K562 (cell line): ENCODE data around the gene CD4. TPM values are rescaled to one million over a fixed set of nuclear protein-coding genes. Genes with fewer than 3 reads are reported as not detected.

Experiments
- ATAC-seq: fragments of 200-7000 bp; cut with Tn5 transposase; 3 replicates; pipeline ENCODE4 v1.9.1; 2020; ENCODE audit warnings: moderate library complexity
- BruUV-seq: library from RNA; stranded (reverse); fragments of 400-500 nt; replicated peaks from 2 replicates; lab custom pipeline; 2021; lab: Mats Ljungman, UMichigan
- CTCF ChIA-PET: fragments of 300-600 bp; formaldehyde crosslinking; extraction: SDS; loops from one replicate; lab custom pipeline; 2021; ENCODE audit warnings: low intra/inter-chr PET ratio; lab: Yijun Ruan, JAX
- POLR2A ChIA-PET: fragments of 300-600, 350-650 bp; sonication (Branson Sonifier 250); formaldehyde crosslinking; extraction: SDS; loops from one replicate; lab custom pipeline; 2021; ENCODE audit warnings: antibody characterized with exemption, inconsistent platforms; lab: Yijun Ruan, JAX
- DNase-seq, 4 experiments: peaks; one replicate each; pipeline versions ENCODE4 v3.0.0 to v3.0.0-alpha.2; 2011 to 2018; ENCODE audit warnings: low spot score in 3 of 4, mixed read lengths in 3 of 4; ENCODE audit errors: extremely low read depth in 1 of 4
- FAIRE-seq: peaks from 2 replicates; lab custom pipeline; 2011; peaks lifted over from hg19 to GRCh38; lab: Jason Lieb, UNC
- H2AFZ ChIP-seq: 2 replicates; pipeline ENCODE4 v1.6.0; 2011; ENCODE audit warnings: low read depth, low read length, control low read depth, inconsistent platforms
- H3K27ac ChIP-seq: fragments of 200-600 bp; 3 replicates; pipeline ENCODE4 v1.8.0; 2011; ENCODE audit warnings: low read depth, mild to moderate bottlenecking, control low read depth, inconsistent platforms, low read length, moderate library complexity, mixed read lengths; ENCODE audit errors: extremely low read depth
- H3K27me3 ChIP-seq, 2 experiments: fragments of 300-600 bp in 1 of 2; 2 replicates in 1 of 2; 3 replicates in 1 of 2; pipeline versions ENCODE4 v1.6.0 to v1.8.0; 2011; ENCODE audit warnings: inconsistent platforms in 2 of 2, low read length in 2 of 2, mild to moderate bottlenecking in 1 of 2, mixed read lengths in 1 of 2, moderate library complexity in 1 of 2; ENCODE audit not compliant: control insufficient read depth in 2 of 2, insufficient read depth in 2 of 2
- H3K36me3 ChIP-seq: fragments of 300-600 bp; 3 replicates; pipeline ENCODE4 v1.8.0; 2011; ENCODE audit warnings: mild to moderate bottlenecking, low read length, inconsistent platforms; ENCODE audit not compliant: control insufficient read depth, insufficient read depth
- H3K4me1 ChIP-seq, 2 experiments: fragments of 200-600 bp in 1 of 2; replicated peaks in 1 of 2; 2 replicates in 1 of 2; 3 replicates in 1 of 2; pipeline versions ENCODE4 v1.5.1 to v1.8.0; 2011; ENCODE audit warnings: inconsistent platforms in 2 of 2, low read length in 2 of 2, mild to moderate bottlenecking in 1 of 2, mixed read lengths in 1 of 2, moderate library complexity in 1 of 2; ENCODE audit not compliant: control insufficient read depth in 2 of 2, insufficient read depth in 2 of 2
- H3K4me2 ChIP-seq: 2 replicates; pipeline ENCODE4 v1.6.1; 2011; ENCODE audit warnings: low read length, control low read depth, inconsistent platforms, mixed read lengths; ENCODE audit not compliant: insufficient read depth
- H3K4me3 ChIP-seq: fragments of 200-600 bp; sonication (generic), shearing (Covaris generic); 2 replicates; pipeline ENCODE4 v1.5.1; 2016; ENCODE audit warnings: control low read depth, inconsistent platforms
- H3K79me2 ChIP-seq: fragments of 200-600 bp; 3 replicates; pipeline ENCODE4 v1.8.0; 2011; ENCODE audit warnings: low read length, inconsistent platforms; ENCODE audit not compliant: control insufficient read depth, insufficient read depth
- H3K9ac ChIP-seq, 2 experiments: 2 replicates each; pipeline versions ENCODE4 v1.6.0 to v1.6.1; 2011; ENCODE audit warnings: low read depth in 2 of 2, low read length in 2 of 2, control low read depth in 1 of 2, inconsistent platforms in 1 of 2, mild to moderate bottlenecking in 1 of 2, mixed read lengths in 1 of 2; ENCODE audit not compliant: insufficient read depth in 1 of 2
- H3K9me1 ChIP-seq: one replicate; pipeline ENCODE4 v1.6.0; 2011; ENCODE audit warnings: inconsistent platforms, mild to moderate bottlenecking, low read length, moderate library complexity; ENCODE audit not compliant: control insufficient read depth, insufficient read depth
- H3K9me3 ChIP-seq: replicated peaks from 2 replicates; pipeline ENCODE4 v1.5.1; 2011; ENCODE audit warnings: low read depth, low read length, inconsistent platforms; ENCODE audit not compliant: control insufficient read depth, insufficient read depth
- H4K20me1 ChIP-seq: replicated peaks from 2 replicates; pipeline ENCODE4 v1.6.1; 2011; ENCODE audit warnings: low read length, inconsistent platforms, mixed read lengths; ENCODE audit not compliant: control insufficient read depth, insufficient read depth
- ARID1B ChIP-seq: fragments of 450-650 bp; IDR thresholded peaks from 2 replicates; pipeline ENCODE4 v1.6.1; 2016; ENCODE audit warnings: antibody characterized with exemption, mild to moderate bottlenecking, inconsistent platforms
- BCL6 ChIP-seq: fragments of 250-450 bp; sonication (Bioruptor Pico); IDR thresholded peaks from 2 replicates; pipeline ENCODE4 v1.4.0; 2020
- CBFA2T2 ChIP-seq: fragments of 450-650 bp; conservative IDR thresholded peaks from 2 replicates; pipeline ENCODE4 v1.6.1; 2017; ENCODE audit warnings: mild to moderate bottlenecking
- ERF ChIP-seq: fragments of 450-650 bp; formaldehyde crosslinking; IDR thresholded peaks from 2 replicates; pipeline ENCODE4 v1.4.0; 2020; ENCODE audit warnings: mild to moderate bottlenecking, mixed read lengths
- MITF ChIP-seq: IDR thresholded peaks from 2 replicates; pipeline ENCODE4 v1.6.1; 2014; ENCODE audit warnings: antibody characterized with exemption
- NCOA4 ChIP-seq: fragments of 450-650 bp; IDR thresholded peaks from 2 replicates; pipeline ENCODE4 v1.6.1; 2018; ENCODE audit warnings: mild to moderate bottlenecking; ENCODE audit not compliant: partially characterized antibody
- ZNF124 ChIP-seq: sonication (generic); formaldehyde crosslinking; IDR thresholded peaks from 2 replicates; pipeline ENCODE4 v1.8.1; 2022; ENCODE audit warnings: missing genetic modification reagents
- ZNF592 ChIP-seq: fragments of 450-650 bp; IDR thresholded peaks from 2 replicates; pipeline ENCODE4 v1.6.1; 2017; ENCODE audit warnings: antibody characterized with exemption, mild to moderate bottlenecking
- WGBS: fragments of 100-300 bp; shearing (Covaris generic); methylation state at CpG from one replicate; pipeline ENCODE4 v1.1.6; 2016; ENCODE audit warnings: low coverage, mixed read lengths; ENCODE audit not compliant: insufficient coverage; ENCODE audit errors: missing lambda C conversion rate; 5-methylcytosine and 5-hydroxymethylcytosine counted together
- in situ Hi-C: fragments of 300-500 bp; cut with MboI; formaldehyde crosslinking; loops from 4 replicates; pipeline ENCODE4 v1.15.0; 2018; ENCODE audit warnings: inconsistent platforms, mixed read lengths
- intact Hi-C: fragments of 100-400 bp; cut with micrococcal nuclease; formaldehyde crosslinking; loops from 2 replicates; pipeline ENCODE4 v1.14.2; 2022
- polyA plus RNA-seq, 8 experiments: library from polyadenylated mRNA; depleted of rRNA in 4 of 8; stranded (reverse) in 5 of 8; unstranded in 3 of 8; fragments of >200 nt; fragmentation: Nextera tagmentation in 2 of 8; fragmentation: Illumina TruSeq in 1 of 8; extraction: Ambion mirVana in 2 of 8; extraction: Trizol in 1 of 8; gene quantifications; 2 replicates each; pipeline versions ENCODE4 v1.2.1 to v1.2.3, GENCODE V29; 2011 to 2014; ENCODE audit warnings: inconsistent platforms in 1 of 8, missing spikeins in 1 of 8
- total RNA-seq, 7 experiments: library from RNA; depleted of rRNA in 6 of 7; stranded (reverse); fragments of >200 nt in 6 of 7; fragmentation: Illumina TruSeq in 2 of 7; extraction: Trizol in 2 of 7; gene quantifications; 2 replicates each; pipeline versions ENCODE4 v1.2.1 to v1.2.3, GENCODE V29; 2011 to 2021; ENCODE audit warnings: low replicate concordance in 1 of 7
- TF ChIP-seq, protein P1 (sequence below): sonication (generic); formaldehyde crosslinking; IDR thresholded peaks from 2 replicates; pipeline ENCODE4 v1.8.0; 2023; ENCODE audit warnings: missing genetic modification reagents, mild to moderate bottlenecking, borderline replicate concordance

Gene CD4
- total and polyA plus RNA-seq, 9 of the 15 experiments (the other 6 are each of a cell fraction or from before 2014, with no cell fraction given): 0.06 to 0.27 (median 0.09) TPM; not detected in 5

DNA sequence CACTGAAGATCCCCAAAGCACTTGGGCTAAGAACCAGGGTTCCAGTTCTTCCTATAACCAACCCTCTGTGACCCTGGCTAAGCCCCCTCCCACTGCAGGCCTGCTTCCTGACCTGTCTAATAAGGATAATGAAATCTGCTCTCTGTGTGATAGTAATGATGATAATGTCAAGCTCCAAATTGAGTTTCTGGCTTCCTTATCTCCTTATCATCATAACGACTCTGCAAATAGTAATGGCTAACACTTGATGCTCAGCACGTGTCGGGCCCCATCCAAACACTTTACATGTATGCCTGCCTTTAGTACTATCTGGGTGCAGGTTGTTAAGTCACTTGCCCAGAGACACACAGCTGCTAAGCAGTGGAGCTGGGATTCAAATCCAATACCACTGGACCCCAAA lies 27.3 kb downstream of the CD4 start:
- H3K4me3 ChIP-seq: no peak overlapping the region
- DNase-seq (no peak), FAIRE-seq (no peak), ATAC-seq (no peak)
- H3K4me1 ChIP-seq: peaks cover 5 to 7% of the 10 kb centered on the region in 2 experiments; a peak in 4 of 5 replicates
- H3K9me1 ChIP-seq: no peaks in the 10 kb centered on the region
- in situ Hi-C loops (no loop called here), intact Hi-C loops (no loop called here)
- H3K9me3 ChIP-seq: no peaks in the 10 kb centered on the region
- no peak overlapping the region for H3K4me2 ChIP-seq
- H3K36me3 ChIP-seq: no peaks in the 10 kb centered on the region
- ChIA-PET POLR2A (interaction anchor here (0.6 kb wide), 1 partner anchor 424 kb away, joined by 3 read pairs; no protein-coding TSS in a partner anchor), CTCF (no interaction called here)
- TF ChIP-seq CBFA2T2 (no peak), MITF (no peak), ZNF592 (no peak), ARID1B (no peak), NCOA4 (no peak), ERF (CRISPR knock-in tag) (no peak), BCL6 (no peak), ZNF124 (CRISPR knock-in tag) (no peak)
- TF ChIP-seq, protein P1, sequence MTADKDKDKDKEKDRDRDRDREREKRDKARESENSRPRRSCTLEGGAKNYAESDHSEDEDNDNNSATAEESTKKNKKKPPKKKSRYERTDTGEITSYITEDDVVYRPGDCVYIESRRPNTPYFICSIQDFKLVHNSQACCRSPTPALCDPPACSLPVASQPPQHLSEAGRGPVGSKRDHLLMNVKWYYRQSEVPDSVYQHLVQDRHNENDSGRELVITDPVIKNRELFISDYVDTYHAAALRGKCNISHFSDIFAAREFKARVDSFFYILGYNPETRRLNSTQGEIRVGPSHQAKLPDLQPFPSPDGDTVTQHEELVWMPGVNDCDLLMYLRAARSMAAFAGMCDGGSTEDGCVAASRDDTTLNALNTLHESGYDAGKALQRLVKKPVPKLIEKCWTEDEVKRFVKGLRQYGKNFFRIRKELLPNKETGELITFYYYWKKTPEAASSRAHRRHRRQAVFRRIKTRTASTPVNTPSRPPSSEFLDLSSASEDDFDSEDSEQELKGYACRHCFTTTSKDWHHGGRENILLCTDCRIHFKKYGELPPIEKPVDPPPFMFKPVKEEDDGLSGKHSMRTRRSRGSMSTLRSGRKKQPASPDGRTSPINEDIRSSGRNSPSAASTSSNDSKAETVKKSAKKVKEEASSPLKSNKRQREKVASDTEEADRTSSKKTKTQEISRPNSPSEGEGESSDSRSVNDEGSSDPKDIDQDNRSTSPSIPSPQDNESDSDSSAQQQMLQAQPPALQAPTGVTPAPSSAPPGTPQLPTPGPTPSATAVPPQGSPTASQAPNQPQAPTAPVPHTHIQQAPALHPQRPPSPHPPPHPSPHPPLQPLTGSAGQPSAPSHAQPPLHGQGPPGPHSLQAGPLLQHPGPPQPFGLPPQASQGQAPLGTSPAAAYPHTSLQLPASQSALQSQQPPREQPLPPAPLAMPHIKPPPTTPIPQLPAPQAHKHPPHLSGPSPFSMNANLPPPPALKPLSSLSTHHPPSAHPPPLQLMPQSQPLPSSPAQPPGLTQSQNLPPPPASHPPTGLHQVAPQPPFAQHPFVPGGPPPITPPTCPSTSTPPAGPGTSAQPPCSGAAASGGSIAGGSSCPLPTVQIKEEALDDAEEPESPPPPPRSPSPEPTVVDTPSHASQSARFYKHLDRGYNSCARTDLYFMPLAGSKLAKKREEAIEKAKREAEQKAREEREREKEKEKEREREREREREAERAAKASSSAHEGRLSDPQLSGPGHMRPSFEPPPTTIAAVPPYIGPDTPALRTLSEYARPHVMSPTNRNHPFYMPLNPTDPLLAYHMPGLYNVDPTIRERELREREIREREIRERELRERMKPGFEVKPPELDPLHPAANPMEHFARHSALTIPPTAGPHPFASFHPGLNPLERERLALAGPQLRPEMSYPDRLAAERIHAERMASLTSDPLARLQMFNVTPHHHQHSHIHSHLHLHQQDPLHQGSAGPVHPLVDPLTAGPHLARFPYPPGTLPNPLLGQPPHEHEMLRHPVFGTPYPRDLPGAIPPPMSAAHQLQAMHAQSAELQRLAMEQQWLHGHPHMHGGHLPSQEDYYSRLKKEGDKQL (CRISPR knock-in tag): no peak
- H4K20me1 ChIP-seq: no peaks in the 10 kb centered on the region
- WGBS: 12% methylated on average over 3 of the region's 3 CpGs
- H2AFZ ChIP-seq: no peak overlapping the region
- BruUV-seq: no TSS peak
- no peak overlapping the region for H3K27ac ChIP-seq
- H3K9ac ChIP-seq: no peak overlapping the region
- no peaks in the 10 kb centered on the region for H3K27me3 ChIP-seq
- no peaks in the 10 kb centered on the region for H3K79me2 ChIP-seq
